GM13976 (cell line): Measurements from ENCODE around the gene ATP8B3.

ENCODE experiments used
- DNase-seq: peaks from one replicate; pipeline ENCODE4 v3.0.0; 2012; ENCODE audit warnings: low spot score
- in situ Hi-C: fragments of 300-500 bp; cut with MboI; formaldehyde crosslinking; loops from one replicate; pipeline ENCODE4 v1.12.0; 2022; ENCODE audit warnings: low sequenced_read_pairs, mixed read lengths, inconsistent platforms; ENCODE audit not compliant: unreplicated experiment
- TF ChIP-seq, protein P1 (sequence below): IDR thresholded peaks from 2 replicates; pipeline ENCODE4 v1.5.1; 2012; ENCODE audit warnings: borderline replicate concordance, mild to moderate bottlenecking; ENCODE audit not compliant: insufficient read depth; ENCODE audit errors: extremely low read depth, missing control alignments, control extremely low read depth

ATP8B3 gene

DNA sequence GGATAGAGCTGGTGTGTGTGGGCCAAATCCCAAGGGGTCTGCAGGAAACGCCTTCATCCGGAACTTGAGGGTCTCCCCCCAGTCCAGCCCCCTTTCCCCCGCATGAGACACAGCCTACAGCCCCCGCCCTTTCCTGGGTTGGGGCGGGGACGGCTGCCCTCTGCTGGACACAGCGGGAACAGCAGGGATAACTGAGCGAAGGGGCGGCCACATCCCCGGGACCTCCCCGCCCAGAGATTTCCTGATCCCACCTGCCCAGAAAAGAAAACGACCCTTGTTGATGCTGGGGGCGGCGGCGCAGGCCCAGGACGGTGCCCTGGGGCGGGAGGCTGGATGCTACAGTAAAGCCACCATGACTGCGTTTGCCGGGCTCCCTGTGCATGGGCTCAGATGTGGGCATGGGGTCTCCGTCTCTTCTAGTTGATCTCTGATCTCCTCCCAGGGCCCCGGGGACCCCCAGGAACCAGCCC is 44.6 kb downstream of the ATP8B3 start:
- DNase-seq: peak; percentile 92
- in situ Hi-C loops: loop anchor here (10.0 kb wide), 1 partner anchor 93 kb away; no protein-coding TSS in a partner anchor
- TF ChIP-seq, protein P1, sequence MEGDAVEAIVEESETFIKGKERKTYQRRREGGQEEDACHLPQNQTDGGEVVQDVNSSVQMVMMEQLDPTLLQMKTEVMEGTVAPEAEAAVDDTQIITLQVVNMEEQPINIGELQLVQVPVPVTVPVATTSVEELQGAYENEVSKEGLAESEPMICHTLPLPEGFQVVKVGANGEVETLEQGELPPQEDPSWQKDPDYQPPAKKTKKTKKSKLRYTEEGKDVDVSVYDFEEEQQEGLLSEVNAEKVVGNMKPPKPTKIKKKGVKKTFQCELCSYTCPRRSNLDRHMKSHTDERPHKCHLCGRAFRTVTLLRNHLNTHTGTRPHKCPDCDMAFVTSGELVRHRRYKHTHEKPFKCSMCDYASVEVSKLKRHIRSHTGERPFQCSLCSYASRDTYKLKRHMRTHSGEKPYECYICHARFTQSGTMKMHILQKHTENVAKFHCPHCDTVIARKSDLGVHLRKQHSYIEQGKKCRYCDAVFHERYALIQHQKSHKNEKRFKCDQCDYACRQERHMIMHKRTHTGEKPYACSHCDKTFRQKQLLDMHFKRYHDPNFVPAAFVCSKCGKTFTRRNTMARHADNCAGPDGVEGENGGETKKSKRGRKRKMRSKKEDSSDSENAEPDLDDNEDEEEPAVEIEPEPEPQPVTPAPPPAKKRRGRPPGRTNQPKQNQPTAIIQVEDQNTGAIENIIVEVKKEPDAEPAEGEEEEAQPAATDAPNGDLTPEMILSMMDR: peak; percentile 97

DNA sequence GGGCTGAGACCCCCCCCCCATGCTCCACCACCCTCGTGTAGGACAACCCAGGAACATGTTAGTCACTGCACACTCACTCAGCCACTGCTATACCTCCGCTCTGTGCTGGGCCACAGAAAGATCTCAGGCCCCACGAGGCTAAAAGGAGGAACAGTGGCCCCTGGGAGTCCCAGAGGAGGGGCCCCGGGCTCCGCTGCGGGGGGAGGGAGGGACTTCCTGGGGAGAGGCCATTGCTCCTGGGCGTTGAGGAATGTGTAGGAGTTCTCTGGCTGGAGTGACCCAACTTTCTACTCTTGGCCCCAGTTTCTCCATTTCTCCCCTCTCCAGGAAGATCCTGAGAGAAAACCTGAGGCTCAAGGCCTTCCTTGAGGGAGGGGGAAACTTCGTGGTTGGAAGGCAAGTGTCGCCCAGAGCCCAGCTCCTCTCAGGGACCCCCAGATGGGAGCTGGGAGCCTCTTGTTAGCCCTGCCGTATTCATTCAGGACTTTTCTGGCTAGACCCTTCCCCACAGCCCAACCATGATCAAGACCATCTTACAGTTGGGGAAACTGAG is 45.2 kb downstream of the ATP8B3 start:
- no peak for DNase-seq
- in situ Hi-C loops: loop anchor here (10.0 kb wide), 1 partner anchor 92 kb away; no protein-coding TSS in a partner anchor

DNA sequence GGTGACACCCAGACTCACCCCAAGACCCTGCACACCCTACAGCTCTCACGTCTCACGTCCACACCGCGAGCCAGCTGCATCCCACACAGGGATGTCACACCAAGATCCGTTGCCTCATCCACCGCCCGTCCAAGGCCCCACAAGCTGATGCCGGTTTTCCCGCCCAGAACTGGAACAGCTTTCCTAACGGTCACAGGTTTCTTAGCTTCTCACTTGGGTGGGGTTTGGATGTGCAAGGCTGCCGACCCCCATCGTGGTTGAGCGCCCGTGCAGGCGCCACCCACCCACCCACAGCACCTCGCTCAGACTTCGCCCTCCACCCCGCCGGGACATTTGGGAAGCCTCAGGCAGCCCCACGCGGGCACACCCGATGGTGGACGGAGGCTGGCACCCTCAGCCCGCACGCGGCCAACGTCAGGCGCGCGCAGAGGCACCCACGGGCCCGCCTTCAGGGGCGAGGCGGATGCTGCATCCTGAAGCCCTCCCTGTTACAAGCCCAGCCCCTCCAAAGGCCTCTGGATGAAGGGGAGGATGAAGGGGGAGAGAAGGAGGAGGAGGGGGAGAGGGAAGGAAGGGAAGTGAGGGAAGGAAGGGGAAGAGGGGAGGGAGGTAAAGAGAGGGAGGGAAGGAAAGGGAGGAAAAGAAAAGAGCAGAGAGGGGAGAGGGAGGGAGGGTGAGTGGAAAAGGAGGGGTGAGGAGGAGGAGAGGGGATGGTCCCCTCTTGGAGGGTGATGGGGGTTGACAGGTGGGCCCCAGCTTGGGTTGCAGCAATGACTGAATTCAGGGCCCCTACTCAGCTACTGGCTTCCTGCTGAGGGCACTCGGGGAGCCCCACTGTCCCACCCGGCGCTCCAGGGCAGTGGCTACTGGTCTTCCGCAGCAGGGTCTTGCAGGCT is 45.9 kb downstream of the ATP8B3 start:
- no peak for DNase-seq
- in situ Hi-C loops: loop anchor here (10.0 kb wide), 1 partner anchor 91 kb away; no protein-coding TSS in a partner anchor
- TF ChIP-seq, protein P1: no peak

More for the DNA sequence above, 45.2 kb downstream of the ATP8B3 start:
- TF ChIP-seq, protein P1: no peak

DNA sequence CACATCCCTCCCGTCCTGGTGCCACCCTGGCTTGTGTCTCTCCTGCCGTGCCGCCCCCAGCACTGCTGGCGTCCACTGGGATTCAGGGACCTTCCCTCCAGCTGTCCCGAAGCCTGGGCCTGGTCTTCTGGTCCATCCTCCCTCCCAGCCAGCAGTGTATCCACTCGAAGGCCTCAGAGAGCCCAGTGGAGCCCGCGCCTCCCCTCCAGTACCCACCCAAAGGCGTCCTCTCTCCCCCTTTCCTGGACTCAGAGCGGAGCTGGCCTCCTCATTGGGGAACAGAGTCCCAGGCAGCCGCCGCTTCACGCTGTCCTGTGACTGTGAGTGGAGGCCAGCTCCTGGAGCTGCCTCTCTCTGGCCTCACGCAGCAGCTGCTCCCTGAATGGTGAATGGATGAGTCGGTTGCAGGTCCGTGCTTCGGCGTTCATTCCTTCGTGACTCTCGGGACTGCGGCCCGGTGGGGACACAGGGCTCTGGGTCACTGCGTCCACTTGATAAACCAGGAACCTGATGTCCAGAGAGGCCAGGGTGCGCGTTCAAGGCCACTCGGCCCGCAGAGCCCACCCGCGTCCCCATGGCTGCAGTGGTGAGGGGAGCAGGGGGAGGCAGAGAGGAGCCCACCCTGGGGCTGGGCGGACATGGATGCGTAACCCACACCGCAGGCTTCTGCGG is 46.7 kb downstream of the ATP8B3 start:
- no peak for DNase-seq
- in situ Hi-C loops: loop anchor here (10.0 kb wide), 1 partner anchor 91 kb away; no protein-coding TSS in a partner anchor

DNA sequence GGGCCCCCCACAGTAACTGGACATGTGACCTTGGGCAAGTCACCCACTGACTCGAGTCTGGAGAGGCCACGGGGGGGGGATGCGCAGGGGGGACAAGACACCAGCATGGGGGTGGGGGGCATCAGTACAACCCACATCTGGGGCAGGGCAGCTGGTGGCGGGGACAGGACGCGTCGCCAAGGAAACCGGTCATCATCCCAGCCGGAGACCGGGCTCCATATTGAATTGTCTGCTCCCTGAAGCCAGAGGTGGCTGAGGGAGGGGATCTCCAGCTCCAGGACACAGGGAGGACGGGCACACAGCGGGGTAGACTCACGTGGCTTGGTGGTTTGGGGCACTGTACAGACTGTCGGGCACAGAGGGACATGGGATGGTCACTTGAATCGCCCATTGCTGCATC is 47.3 kb downstream of the ATP8B3 start:
- in situ Hi-C loops: loop anchor here (5.0 to 10.0 kb wide), 2 partner anchors 90 to 222 kb away; no protein-coding TSS in a partner anchor
- no peak for DNase-seq
- TF ChIP-seq, protein P1: no peak

More for the DNA sequence above, 46.7 kb downstream of the ATP8B3 start:
- TF ChIP-seq, protein P1: no peak

DNA sequence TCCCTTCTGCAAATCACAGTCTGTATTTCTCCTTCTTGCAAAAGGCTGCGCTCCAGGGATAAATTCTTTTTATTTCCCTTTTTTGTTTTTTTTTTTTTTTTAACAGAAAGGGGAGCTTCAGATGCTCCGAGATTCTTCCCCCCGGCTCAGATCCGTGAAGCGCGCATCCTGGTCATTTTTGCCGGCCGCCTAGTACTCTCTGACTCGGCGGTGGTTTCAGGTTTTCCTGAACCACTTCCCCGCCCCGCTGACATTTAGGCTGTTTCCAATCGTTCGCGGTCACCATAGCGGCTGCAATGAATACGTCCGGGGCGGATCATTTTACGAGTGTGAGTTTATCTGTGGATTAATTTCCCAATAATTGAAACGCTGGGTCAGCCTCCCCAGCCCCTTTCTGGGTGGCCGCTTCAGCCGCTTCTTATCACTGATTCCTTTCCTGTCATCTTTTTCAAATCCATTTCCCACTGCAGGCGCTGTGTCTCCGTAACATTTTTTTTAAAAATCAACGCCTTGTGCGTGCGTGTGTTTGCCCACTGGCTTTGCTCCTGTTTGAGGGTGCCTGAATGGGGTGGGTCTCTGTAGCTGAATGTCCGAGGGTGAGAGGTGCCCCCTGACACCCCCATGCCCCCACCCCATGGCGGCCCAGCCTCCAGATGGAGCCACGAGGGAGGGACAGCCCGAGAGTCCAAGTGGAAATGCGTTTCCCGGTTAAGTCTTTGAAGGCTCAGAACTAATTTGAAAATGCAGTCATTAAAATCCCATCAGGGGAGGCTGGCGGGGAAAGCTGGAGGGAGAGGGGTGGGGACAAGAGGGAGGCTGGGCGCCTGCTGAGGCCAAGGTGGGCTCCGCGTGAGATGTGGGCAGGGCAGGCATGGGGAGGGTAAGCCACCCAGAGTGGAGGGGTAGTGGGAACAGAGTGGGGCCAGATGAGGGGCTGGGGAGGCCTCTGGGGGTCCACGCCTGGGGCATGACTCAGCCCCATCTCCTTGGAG is 48.1 kb downstream of the ATP8B3 start:
- in situ Hi-C loops: loop anchor here (5.0 to 10.0 kb wide), 2 partner anchors 89 to 222 kb away; no protein-coding TSS in a partner anchor
- TF ChIP-seq, protein P1: no peak

More for the DNA sequence above, 48.1 kb downstream of the ATP8B3 start:
- no peak for DNase-seq
